GM21619 (cell line): ENCODE measurements around the gene KRTAP9-1.
"Not testable (repeated sequence)": the region's sequence is repeated elsewhere in the genome, so short reads cannot be mapped to it uniquely, and the experiment has no call there.

Experiments used
- ATAC-seq: cut with Tn5 transposase; IDR thresholded peaks from one replicate; pipeline ENCODE4 v1.9.1; 2021; ENCODE audit not compliant: unreplicated experiment

KRTAP9-1 gene, protein sequence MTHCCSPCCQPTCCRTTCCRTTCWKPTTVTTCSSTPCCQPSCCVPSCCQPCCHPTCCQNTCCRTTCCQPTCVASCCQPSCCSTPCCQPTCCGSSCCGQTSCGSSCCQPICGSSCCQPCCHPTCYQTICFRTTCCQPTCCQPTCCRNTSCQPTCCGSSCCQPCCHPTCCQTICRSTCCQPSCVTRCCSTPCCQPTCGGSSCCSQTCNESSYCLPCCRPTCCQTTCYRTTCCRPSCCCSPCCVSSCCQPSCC

DNA sequence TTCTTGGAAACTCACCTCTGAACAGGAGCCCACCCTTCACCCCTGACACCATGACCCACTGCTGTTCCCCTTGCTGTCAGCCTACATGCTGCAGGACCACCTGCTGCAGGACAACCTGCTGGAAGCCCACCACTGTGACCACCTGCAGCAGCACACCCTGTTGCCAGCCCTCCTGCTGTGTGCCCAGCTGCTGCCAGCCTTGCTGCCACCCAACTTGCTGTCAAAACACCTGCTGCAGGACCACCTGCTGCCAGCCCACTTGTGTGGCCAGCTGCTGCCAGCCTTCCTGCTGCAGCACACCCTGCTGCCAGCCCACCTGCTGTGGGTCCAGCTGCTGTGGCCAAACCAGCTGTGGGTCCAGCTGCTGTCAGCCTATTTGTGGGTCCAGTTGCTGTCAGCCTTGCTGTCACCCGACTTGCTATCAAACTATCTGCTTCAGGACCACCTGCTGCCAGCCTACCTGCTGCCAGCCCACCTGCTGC, at the start of gene KRTAP9-1:
Gene KRTAP9-1, plus strand, starts transcription at position 51 of the 482 bp plus-strand sequence. Its CDS starts 0 bp downstream, at position 51.
- ATAC-seq, result not testable (repeated sequence)

DNA sequence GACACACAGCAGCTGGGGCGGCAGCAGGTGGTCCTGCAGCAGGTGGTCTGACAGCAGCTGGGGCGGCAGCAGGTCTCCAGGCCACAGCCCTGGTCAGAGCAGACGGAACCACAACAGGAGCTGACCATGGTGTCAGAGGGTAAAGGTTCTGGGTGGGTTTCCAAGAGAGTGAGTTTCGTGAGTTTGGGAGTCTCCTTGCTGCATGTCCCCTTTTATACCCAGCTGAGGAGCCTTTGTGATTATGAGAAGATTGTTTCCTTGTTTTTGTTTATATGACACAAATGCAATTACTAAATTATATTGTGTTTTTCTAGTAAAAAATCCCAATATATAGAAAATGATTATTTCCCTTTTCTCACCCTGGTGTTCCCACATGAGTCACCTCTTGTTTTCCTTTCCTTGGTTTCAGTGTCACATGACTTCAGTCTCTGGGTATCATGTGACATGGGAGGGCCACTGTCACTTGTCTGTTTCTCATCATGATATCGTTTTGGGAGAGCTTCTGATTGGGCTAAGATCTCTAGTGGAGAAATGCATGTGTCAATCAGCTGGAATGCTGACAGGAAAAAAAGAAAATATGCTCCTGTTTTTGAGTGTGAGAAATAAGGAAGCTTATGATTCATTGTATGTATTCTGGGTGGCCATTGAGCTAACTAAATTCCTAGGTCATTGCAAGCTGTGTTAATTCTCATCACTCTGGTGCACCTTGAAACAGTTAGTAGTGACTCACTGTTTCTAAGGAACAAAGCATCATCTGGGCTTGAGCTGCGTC, 49.1 kb upstream of the KRTAP9-1 start, which contains the start of gene KRTAP4-6:
Gene KRTAP4-6, minus strand, starts transcription at position 185 of the 772 bp plus-strand sequence. Its CDS starts 57 bp downstream, at position 128.
- ATAC-seq, result no peak

DNA sequence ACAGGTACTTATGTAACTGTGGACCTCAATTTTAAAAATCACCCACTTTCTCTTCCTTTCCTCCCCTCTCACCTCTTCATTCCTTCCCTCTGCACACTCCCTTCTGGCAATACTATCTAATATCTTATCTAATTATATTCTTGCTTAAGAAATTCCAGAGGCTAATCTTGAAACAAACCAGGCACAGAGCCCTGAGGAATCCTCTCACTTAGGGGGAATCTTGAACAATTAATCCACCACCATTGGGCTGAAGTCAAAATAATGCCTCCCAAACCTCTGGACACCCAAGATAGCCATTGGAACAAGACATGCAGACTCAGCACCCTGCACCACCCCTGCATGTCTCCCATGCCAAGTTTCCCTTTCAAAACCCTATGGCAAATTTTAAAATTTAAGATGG, 48.3 kb upstream of the KRTAP9-1 start:
- ATAC-seq, result no peak

DNA sequence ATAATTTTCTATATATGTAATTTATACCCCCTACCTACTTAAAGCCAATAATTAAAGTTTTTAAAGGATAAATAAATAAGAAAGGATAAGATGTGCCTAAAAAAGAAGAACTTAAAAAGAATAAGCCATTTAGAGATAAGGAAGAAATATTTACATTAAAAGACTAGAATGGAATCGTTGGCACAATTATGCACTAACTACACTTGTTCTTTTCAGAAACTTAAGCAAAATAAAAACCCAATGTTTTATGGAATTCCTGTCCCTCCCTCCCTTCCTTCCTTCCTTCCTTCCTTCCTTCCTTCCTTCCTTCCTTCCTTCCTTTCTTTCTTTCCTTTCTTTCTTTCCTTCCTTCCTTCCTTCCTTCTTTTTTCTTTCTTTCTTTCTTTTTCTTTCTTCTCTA, 44.8 kb upstream of the KRTAP9-1 start:
- ATAC-seq, result no peak

DNA sequence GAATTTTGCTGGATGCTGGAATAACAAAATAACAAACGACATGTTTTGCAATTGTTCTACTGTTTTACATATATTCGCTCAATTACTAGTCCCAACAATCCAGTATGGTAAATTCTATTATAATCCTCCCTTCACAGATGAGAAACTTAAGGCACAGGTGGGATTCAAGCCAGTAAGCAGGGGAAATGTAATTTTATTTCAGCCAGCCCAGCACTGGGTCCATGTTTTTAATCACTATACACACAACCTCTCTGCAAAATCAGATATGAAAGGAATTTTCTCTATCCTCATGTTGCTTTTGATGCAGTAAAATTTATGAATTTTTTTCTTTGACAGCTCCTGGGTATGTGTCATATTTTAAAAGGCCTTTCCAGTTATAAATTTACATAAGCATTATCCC, 44.4 kb upstream of the KRTAP9-1 start:
- ATAC-seq, result no peak

DNA sequence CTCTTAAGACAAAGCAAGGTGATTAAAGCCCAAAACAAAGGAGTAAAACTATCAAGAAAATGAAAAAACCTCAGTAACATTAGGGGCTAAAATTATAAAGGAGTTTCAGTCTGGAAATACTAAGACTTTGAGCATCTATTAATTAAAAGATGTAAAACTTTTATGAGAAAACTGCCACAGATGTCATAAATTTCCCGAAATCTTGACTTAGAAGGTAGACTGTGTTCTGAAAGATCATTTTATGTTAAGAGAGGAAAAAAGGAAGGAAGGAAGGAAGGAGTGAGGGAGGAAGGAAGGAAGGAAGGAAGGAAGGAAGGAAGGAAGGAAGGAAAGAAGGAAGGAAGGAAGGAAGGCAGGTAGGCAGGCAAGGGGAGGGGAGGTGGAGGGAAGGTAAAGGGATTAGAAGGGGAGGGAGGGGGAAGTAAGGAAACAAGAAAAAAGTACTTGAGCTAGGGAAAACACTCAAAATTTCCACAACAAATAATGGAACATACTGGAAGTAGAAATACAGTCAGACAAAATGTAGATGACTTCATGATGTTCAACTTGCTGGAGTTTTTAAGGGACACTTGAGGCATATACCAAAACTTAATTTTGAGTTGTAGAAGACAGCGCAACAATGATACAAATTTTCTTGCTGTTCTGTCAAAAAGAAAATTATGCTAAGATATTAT, 42.0 kb upstream of the KRTAP9-1 start:
- no peak for ATAC-seq

DNA sequence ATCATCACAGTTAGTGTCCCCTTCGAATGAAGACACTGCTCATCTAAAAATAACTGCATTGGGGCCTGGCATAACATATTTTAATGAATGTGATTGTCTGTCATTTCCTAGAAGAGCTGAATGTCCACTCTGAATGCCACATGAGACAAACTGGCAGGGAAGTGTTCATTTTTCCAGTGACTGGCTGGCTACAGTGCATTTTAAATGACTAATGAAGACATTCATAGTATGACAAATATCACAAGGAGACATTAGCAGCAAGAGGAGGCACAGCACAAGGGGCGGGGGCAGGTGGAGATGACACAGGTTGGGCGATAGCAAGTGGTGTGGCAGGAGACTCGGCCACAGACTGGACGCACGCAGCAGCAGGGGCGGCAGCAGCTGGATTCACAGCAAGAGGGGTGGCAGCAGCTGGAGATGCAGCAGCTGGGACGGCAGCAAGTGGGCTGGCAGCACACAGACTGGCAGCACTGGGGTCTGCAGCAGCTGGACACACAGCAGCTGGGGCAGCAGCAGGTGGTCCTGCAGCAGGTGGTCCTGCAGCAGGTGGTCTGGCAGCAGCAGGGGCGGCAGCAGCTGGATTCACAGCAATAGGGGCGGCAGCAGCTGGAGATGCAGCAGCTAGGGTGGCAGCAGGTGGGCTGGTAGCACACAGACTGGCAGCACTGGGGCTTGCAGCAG, 40.6 kb upstream of the KRTAP9-1 start:
- ATAC-seq, result not testable (repeated sequence)

DNA sequence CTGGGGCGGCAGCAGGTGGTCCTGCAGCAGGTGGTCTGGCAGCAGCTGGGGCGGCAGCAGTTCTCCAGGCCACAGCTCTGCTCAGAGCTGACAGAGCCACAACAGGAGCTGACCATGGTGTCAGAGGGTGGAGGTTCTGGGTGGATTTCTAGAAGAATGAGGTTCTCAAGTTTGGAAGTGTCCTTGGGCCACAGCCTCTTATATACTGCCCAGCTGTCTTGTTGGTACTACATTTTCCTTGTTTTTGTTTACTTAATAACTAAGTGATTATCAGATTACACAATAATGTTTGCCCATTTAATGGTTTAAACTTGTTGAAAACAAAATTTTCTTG, 40.1 kb upstream of the KRTAP9-1 start, which contains the start of gene KRTAP4-5:
Gene KRTAP4-5, minus strand, starts transcription at position 174 of the 334 bp plus-strand sequence. Its CDS starts 58 bp downstream, at position 116.
- no peak for ATAC-seq

DNA sequence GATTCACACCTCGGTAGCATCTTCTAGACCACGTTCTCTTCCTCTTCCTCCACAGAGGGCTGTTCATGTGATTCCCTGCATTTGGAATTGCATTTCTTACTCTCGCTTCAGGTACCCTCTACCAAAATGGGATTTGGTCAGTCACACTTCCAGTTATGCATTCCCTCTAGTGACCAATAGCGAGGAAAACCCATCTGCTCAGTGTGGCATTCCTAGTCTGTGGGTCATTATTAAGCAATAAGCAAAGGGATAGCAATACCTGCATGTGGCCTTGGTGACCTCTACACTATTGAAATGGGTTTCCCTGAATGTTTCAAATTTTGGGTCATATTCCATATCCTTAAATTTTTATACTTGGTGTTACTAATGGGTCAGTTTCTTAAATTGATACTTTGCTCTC, 39.7 kb upstream of the KRTAP9-1 start:
- ATAC-seq, result no peak

DNA sequence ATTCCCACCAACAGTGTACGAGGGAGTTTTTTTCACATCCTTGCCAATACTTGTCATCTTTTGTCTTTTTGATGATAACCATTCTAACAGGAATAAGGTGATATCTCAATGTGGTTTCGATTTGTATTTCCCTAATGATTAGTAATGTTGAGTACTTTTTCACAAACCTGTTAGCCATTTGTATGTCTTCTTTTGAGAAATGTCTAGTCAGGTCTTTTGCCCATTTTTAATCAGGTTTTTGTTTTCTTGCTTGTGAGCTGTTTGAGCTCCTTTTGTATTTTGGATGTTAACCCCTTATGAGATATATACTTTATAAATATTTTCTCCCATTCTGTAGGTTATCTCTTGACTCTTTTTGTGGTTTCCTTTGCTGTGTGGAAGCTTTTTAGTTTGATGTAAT, 38.2 kb upstream of the KRTAP9-1 start:
- ATAC-seq, result no peak

DNA sequence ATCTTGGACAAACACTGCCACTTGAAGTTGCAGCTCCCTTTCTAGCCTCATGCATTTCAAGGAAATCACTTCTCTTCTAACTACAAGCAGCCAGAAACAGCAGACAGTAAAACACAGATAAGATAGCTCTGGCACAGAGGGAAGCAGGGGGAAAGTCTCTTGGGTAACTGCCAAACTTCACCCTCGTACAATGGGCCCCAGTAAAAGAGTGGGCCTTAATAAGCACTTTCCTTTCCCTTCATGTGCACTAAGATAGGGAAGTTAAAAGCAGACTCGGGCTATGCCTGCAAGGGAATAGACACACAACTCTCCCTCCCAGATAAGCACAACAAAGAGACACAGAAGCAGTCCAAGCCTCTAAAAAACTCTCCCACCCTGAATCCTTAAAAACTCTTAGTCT, 35.8 kb upstream of the KRTAP9-1 start:
- ATAC-seq, result no peak

DNA sequence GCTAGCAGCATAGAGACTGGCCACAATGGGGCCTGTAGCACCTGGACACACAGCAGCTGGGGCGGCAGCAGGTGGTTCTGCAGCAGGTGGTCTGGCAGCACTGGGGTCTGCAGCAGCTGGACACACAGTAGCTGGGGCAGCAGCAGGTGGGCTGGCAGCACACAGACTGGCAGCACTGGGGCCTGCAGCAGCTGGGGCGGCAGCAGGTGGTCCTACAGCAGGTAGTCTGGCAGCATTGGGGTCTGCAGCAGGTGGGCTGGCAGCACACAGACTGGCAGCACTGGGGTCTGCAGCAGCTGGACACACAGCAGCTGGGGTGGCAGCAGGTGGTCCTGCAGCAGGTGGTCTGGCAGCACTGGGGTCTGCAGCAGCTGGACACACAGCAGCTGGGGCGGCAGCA, 29.5 kb upstream of the KRTAP9-1 start:
- not testable (repeated sequence) for ATAC-seq

DNA sequence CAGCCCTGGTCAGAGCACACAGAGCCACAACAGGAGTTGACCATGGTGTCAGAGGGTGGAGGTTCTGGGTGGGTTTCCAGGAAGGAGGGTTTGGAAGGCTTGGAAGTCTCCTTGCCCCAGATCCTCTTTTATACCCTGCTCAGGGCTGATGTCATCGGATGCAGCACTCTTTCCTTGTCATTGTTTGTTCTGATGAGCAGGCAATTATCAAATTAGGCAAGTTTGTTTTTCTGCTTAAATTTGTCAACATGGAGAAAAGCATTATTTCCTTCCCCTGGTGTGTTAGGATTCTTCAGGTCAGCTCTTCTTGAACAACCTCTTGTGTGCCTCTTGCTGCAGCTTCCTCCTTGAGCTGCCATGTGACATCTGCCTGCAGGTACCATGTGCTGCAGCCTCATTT, 29.0 kb upstream of the KRTAP9-1 start, which contains the start of gene KRTAP4-4:
Gene KRTAP4-4, minus strand, starts transcription at position 101 of the 400 bp plus-strand sequence. Its CDS starts 57 bp downstream, at position 44.
- no peak for ATAC-seq

DNA sequence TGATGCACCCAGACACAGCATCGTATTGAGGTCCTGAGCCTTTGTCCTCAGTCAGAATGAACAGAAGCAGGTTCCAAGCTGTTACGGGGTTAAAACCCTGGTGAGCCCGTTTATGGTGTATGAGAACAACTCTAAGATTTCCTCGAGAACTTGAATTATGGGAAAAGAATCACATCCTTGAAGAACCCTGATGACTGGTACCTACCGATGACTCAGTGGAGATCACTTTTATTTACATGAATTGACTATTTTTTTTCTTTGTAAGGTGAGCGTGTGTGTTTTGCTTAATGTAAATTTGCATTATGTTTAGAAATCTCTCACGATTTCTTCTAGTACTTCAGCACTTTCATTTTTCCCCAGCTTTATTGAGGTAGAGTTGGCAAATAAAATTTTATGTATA, 25.9 kb upstream of the KRTAP9-1 start:
- no peak for ATAC-seq

DNA sequence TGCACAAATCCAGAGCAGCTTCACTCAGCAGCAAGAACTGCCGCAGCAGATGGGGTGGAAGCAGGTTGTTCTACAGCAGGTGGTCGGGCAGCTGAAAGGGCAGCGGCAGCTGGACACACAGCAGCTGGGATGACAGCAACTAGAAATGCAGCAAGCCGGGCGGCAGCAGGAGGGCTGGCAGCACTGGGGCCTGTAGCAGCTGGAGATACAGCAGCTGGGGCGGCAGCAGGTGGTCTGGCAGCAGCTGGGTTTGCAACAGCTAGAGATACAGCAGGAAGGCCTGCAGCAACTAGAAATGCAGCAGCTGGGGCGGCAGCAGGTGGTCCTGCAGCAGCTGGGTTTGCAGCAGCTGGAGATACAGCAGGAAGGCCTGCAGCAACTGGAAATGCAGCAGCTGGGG, 22.1 kb upstream of the KRTAP9-1 start:
- ATAC-seq, result no peak

DNA sequence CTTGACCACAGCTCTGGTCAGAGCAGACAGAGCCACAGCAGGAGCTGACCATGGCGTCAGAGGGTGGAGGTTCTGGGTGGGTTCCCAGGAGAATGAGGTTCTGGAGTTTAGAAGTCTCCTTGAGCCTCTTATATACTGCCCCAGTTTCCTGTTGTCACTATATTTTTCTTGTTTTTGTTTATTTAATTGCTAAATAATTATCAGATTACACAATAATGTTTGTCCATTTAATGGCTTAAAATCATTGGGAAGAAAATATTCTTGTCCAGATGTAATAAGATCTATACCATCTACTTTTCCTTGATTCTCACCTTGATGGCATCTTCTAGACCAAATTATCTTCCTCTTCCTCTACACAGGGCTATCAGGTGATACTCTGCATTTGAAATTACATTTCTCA, 21.6 kb upstream of the KRTAP9-1 start, which contains the start of gene KRTAP4-3:
Gene KRTAP4-3, minus strand, starts transcription at position 101 of the 400 bp plus-strand sequence. Its CDS starts 49 bp downstream, at position 52.
- ATAC-seq, result no peak

DNA sequence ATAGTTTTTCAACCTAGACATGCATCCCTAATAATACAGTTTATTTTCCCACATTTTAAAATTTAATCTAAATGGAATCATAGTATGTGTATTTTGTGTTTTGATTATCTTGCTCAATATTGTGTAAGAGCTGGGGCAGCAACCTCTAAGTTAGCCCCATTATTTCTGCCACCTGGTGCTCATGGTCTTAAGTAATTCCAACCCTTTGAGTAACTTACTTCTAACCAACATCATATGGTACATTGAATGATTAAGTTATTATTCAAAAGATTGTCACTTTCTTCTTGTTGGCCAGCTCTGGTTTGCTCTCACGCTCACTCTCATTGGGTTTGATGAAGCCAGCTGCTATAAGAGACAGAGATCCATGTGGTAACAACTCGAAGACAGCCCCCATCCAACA, 17.8 kb upstream of the KRTAP9-1 start:
- ATAC-seq, result no peak

DNA sequence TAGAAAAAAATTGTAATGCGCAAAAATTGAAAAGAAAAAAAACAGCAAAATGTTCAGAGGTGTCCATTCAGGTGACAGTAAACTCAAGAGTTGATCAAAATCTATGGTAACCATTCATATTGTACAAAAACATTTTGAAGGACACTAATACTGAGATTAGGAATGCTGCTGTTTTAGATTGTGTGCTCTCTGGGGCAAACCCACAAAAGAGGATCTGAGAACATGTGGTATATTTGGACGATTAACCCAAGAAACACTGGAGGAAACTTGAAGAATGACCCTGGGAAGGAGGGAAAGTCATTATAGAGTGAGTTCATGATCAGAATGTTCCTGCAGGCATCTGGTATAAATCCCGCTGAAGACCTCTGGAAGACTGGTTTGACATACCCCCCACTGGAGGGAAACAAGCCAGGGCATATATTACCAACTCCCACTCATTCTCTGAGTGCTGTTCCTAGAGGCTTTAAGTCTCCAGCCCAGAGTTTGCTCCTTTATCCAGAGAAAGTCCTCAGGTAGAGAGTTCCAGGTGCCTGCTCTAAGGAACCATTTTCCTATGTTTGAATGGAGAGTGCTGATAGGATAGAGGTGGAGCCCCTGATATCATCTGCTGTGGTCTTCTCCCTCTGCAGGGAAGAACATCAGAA, 12.8 kb upstream of the KRTAP9-1 start:
- ATAC-seq, result no peak

DNA sequence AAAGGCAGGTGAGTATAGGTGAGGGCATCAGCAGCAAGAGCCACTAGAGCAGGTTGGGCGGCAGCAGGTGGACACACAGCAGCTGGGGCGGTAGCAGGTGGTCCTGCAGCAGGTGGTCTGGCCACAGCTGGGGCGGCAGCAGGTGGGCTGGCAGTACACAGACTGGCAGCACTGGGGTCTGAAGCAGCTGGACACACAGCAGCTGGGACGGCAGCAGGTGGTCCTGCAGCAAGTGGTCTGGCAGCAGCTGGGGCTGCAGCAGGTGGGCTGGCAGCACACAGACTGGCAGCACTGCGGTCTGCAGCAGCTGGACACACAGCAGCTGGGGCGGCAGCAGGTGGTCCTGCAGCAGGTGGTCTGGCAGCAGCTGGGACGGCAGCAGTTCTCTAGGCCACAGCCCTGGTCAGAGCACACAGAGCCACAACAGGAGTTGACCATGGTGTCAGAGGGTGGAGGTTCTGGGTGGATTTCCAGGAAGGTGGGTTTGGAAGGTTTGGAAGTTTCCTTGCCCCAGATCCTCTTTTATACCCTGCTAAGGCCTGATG, 11.9 kb upstream of the KRTAP9-1 start, which contains the start of gene KRTAP4-2:
Gene KRTAP4-2, minus strand, starts transcription at position 495 of the 545 bp plus-strand sequence. Its CDS starts 57 bp downstream, at position 438.
- ATAC-seq, result no peak

DNA sequence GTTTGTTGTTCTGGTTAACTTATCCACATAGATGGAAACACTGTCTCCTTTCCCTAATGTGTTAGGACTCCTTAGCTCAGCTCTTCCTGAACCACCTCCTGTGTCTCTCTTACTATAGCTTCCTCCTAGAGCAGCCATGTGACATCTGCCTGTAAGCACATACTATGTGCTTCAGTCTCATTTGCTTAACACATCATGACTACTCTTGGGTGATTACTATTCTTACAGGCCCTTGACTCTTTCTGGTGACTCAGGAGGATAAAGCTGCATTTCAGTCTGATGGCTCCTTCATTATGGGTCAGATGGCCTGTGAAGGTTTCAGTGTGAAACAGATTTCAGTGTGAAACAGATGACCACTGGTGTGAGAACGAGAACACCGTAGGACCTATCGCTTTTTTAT, 11.3 kb upstream of the KRTAP9-1 start:
- no peak for ATAC-seq
